IMR-90 (cell line): ENCODE measurements around the gene RLIM. TPM values are rescaled to one million over a fixed set of nuclear protein-coding genes. Genes with fewer than 3 reads are reported as not detected.

Experiments
- ATAC-seq: fragments of 200-7000 bp; cut with Tn5 transposase; 2 replicates; pipeline ENCODE4 v1.9.1; 2020; ENCODE audit warnings: low read depth, mild to moderate bottlenecking, moderate library complexity
- BruUV-seq: library from RNA; stranded (reverse); fragments of 400-500 nt; replicated peaks from 2 replicates; lab custom pipeline; 2021; lab: Mats Ljungman, UMichigan
- CTCF ChIA-PET: fragments of 300-600 bp; formaldehyde crosslinking; extraction: SDS; loops from one replicate; lab custom pipeline; 2021; ENCODE audit warnings: antibody characterized with exemption; lab: Yijun Ruan, JAX
- POLR2A ChIA-PET: fragments of 300-600 bp; sonication (Branson Sonifier 250); formaldehyde crosslinking; loops from one replicate; lab custom pipeline; 2022; ENCODE audit warnings: antibody characterized with exemption; ENCODE audit not compliant: unreplicated experiment; lab: Charles Lee
- DNase-seq: peaks from one replicate; pipeline ENCODE4 v3.0.0; 2013
- H2AFZ ChIP-seq: replicated peaks from 2 replicates; pipeline ENCODE3; 2013; ENCODE audit warnings: low read length, mild to moderate bottlenecking; ENCODE audit not compliant: poor library complexity
- H2AK5ac ChIP-seq: 2 replicates; pipeline ENCODE4 v1.6.1; 2013; ENCODE audit warnings: low read depth, low read length, inconsistent platforms
- H2AK9ac ChIP-seq: replicated peaks from 2 replicates; pipeline ENCODE3; 2013; ENCODE audit warnings: mild to moderate bottlenecking, low read depth, low read length, moderate library complexity; ENCODE audit not compliant: poor library complexity
- H2BK120ac ChIP-seq: 2 replicates; pipeline ENCODE4 v1.6.1; 2013; ENCODE audit warnings: low read depth, low read length, inconsistent platforms
- H2BK15ac ChIP-seq: 3 replicates; pipeline ENCODE4 v1.6.1; 2013; ENCODE audit warnings: low read depth, low read length, inconsistent platforms
- H2BK20ac ChIP-seq: 2 replicates; pipeline ENCODE4 v1.6.1; 2013; ENCODE audit warnings: low read depth, mild to moderate bottlenecking, inconsistent platforms, low read length, moderate library complexity
- H2BK5ac ChIP-seq: 2 replicates; pipeline ENCODE4 v1.6.1; 2013; ENCODE audit warnings: mild to moderate bottlenecking, low read depth, low read length, inconsistent platforms; ENCODE audit not compliant: poor library complexity, severe bottlenecking
- H3K14ac ChIP-seq: replicated peaks from 2 replicates; pipeline ENCODE4 v1.6.1; 2013; ENCODE audit warnings: low read depth, low read length, inconsistent platforms
- H3K18ac ChIP-seq: 2 replicates; pipeline ENCODE4 v1.6.1; 2013; ENCODE audit warnings: low read depth, low read length, control low read depth
- H3K23ac ChIP-seq: 2 replicates; pipeline ENCODE4 v1.6.1; 2013; ENCODE audit warnings: low read depth, low read length, inconsistent platforms
- H3K27ac ChIP-seq: 2 replicates; pipeline ENCODE4 v1.5.1; 2013; ENCODE audit warnings: mild to moderate bottlenecking, control low read depth, low read length; ENCODE audit not compliant: insufficient read depth
- H3K27me3 ChIP-seq: 2 replicates; pipeline ENCODE4 v1.6.1; 2013; ENCODE audit warnings: low read length; ENCODE audit not compliant: control insufficient read depth, insufficient read depth
- H3K36me3 ChIP-seq: 2 replicates; pipeline ENCODE4 v1.6.1; 2013; ENCODE audit warnings: low read length, mixed read lengths; ENCODE audit not compliant: control insufficient read depth, insufficient read depth
- H3K4ac ChIP-seq: 2 replicates; pipeline ENCODE4 v1.6.1; 2013; ENCODE audit warnings: low read depth, low read length, inconsistent platforms
- H3K4me1 ChIP-seq: 2 replicates; pipeline ENCODE4 v1.6.1; 2013; ENCODE audit warnings: low read length, mixed read lengths; ENCODE audit not compliant: control insufficient read depth, insufficient read depth
- H3K4me2 ChIP-seq: 2 replicates; pipeline ENCODE4 v1.6.1; 2013; ENCODE audit warnings: low read depth, mild to moderate bottlenecking, control low read depth, low read length, moderate library complexity
- H3K4me3 ChIP-seq: 2 replicates; pipeline ENCODE4 v1.5.1; 2013; ENCODE audit warnings: low read depth, mild to moderate bottlenecking, control low read depth, low read length, moderate library complexity; ENCODE audit not compliant: insufficient read depth
- H3K56ac ChIP-seq: 2 replicates; pipeline ENCODE4 v1.6.1; 2013; ENCODE audit warnings: low read length, inconsistent platforms; ENCODE audit not compliant: insufficient read depth; ENCODE audit errors: extremely low read depth
- H3K79me1 ChIP-seq, 2 experiments: 2 replicates each; pipeline ENCODE4 v1.6.1; 2013; ENCODE audit warnings: low read length in 2 of 2, inconsistent platforms in 1 of 2, low read depth in 1 of 2
- H3K9ac ChIP-seq: 2 replicates; pipeline ENCODE4 v1.6.1; 2013; ENCODE audit warnings: low read depth, low read length, control low read depth
- H3K9me1 ChIP-seq: 2 replicates; pipeline ENCODE4 v1.6.1; 2013; ENCODE audit warnings: low read length, inconsistent platforms; ENCODE audit not compliant: insufficient read depth
- H3K9me3 ChIP-seq: 2 replicates; pipeline ENCODE4 v1.6.1; 2013; ENCODE audit warnings: low read length; ENCODE audit not compliant: control insufficient read depth, insufficient read depth
- H4K20me1 ChIP-seq: 2 replicates; pipeline ENCODE4 v1.6.1; 2013; ENCODE audit warnings: low read length, inconsistent platforms; ENCODE audit not compliant: insufficient read depth
- H4K5ac ChIP-seq: 2 replicates; pipeline ENCODE4 v1.6.1; 2013; ENCODE audit warnings: mild to moderate bottlenecking, low read depth, low read length, control low read depth
- H4K8ac ChIP-seq, 2 experiments: 2 replicates each; pipeline ENCODE4 v1.6.1; 2013; ENCODE audit warnings: low read depth in 2 of 2, low read length in 2 of 2, control low read depth in 1 of 2, inconsistent platforms in 1 of 2
- H4K91ac ChIP-seq: 2 replicates; pipeline ENCODE4 v1.6.1; 2013; ENCODE audit warnings: low read depth, low read length, inconsistent platforms; ENCODE audit not compliant: insufficient read depth
- CTCF ChIP-seq: conservative IDR thresholded peaks from 2 replicates; pipeline ENCODE4 v1.5.1; 2012; ENCODE audit warnings: mild to moderate bottlenecking, low read depth, low read length, improper control_type of control experiment
- ELK1 ChIP-seq: fragments of 150-350 bp; IDR thresholded peaks from 2 replicates; pipeline ENCODE4 v1.6.1; 2016; ENCODE audit warnings: low read depth, mild to moderate bottlenecking, low read length, moderate library complexity, borderline replicate concordance
- POLR2A ChIP-seq: IDR thresholded peaks from 2 replicates; pipeline ENCODE4 v1.6.1; 2012; ENCODE audit warnings: mild to moderate bottlenecking, low read depth, low read length
- RAD21 ChIP-seq: IDR thresholded peaks from 2 replicates; pipeline ENCODE4 v1.6.1; 2012; ENCODE audit warnings: low read length, improper control_type of control experiment
- RCOR1 ChIP-seq: IDR thresholded peaks from 2 replicates; pipeline ENCODE4 v1.6.1; 2012; ENCODE audit warnings: mild to moderate bottlenecking, low read length, improper control_type of control experiment; ENCODE audit not compliant: insufficient replicate concordance
- SMC3 ChIP-seq: fragments of 150-350 bp; IDR thresholded peaks from 2 replicates; pipeline ENCODE4 v1.6.1; 2016; ENCODE audit warnings: low read depth, mild to moderate bottlenecking, antibody characterized with exemption, low read length, moderate library complexity
- WGBS, 2 experiments: methylation state at CpG; one replicate each; pipeline versions ENCODE4 v1.1.5 to v1.1.7; 2013; ENCODE audit warnings: missing lambda C conversion rate in 2 of 2; ENCODE audit not compliant: insufficient read length in 1 of 2; ENCODE audit errors: extremely low coverage in 2 of 2; 5-methylcytosine and 5-hydroxymethylcytosine counted together
- dilution Hi-C: fragments of 300-500 bp; cut with HindIII; formaldehyde crosslinking; loops from one replicate; pipeline ENCODE4 v1.14.3; 2018; ENCODE audit warnings: low sequenced_read_pairs; ENCODE audit not compliant: unreplicated experiment
- in situ Hi-C: fragments of 300-500 bp; cut with MboI; formaldehyde crosslinking; loops from 3 replicates; pipeline ENCODE4 v1.14.3; 2019; ENCODE audit warnings: low sequenced_read_pairs, inconsistent platforms, mixed read lengths
- intact Hi-C: fragments of 100-400 bp; cut with micrococcal nuclease; formaldehyde crosslinking; loops from 2 replicates; pipeline ENCODE4 v1.10.0; 2022
- polyA plus RNA-seq, 3 experiments: library from polyadenylated mRNA; depleted of rRNA; stranded (reverse); fragments of >200 nt; gene quantifications; 2 replicates each; pipeline ENCODE4 v1.2.3, GENCODE V29; 2012; ENCODE audit warnings: low replicate concordance in 1 of 3
- total RNA-seq: library from RNA; depleted of rRNA; stranded (reverse); fragments of >200 nt; gene quantifications from 2 replicates; pipeline ENCODE4 v1.2.3, GENCODE V29; 2012

The RLIM gene
- total and polyA plus RNA-seq, 2 of the 4 experiments (the other 2 are of a cell fraction), result 9.4 to 77.4 TPM

GRCh38 chrX:74550295-74550802 lies 64.1 kb downstream of the RLIM start:
- H3K14ac ChIP-seq, result peak overlapping the region; percentile 86
- H3K79me1 ChIP-seq, result no peaks in the 10 kb centered on the region
- no peak overlapping the region for H2AK5ac ChIP-seq
- peak overlapping the region; percentile 93 for H2AFZ ChIP-seq
- no TSS peak for BruUV-seq
- H2BK20ac ChIP-seq, result peak overlapping the region; percentile 77
- no peaks in the 10 kb centered on the region for H3K4me1 ChIP-seq
- DNase-seq (peak; percentile 67), ATAC-seq (peak; percentile 97)
- peak overlapping the region; percentile 38; the same call in 1 of the 2 replicates for H3K4me3 ChIP-seq
- no peak for TF ChIP-seq ELK1
- TF ChIP-seq RCOR1, result no peak
- TF ChIP-seq POLR2A, result no peak
- peak; percentile 93 for TF ChIP-seq SMC3
- peak; percentile 95 for TF ChIP-seq RAD21
- peak; percentile 99 for TF ChIP-seq CTCF
- no peak overlapping the region for H4K5ac ChIP-seq
- peak overlapping the region; percentile 58; the same call in 1 of the 2 replicates for H3K56ac ChIP-seq
- dilution Hi-C loops (no loop called here), in situ Hi-C loops (no loop called here), intact Hi-C loops (loop anchor here (1.0 to 10.0 kb wide), 6 partner anchors 128 to 1054 kb away; partner anchors contain the start of gene SLC16A2)
- peak overlapping the region; percentile 73 for H3K9ac ChIP-seq
- H3K9me3 ChIP-seq, result no peaks in the 10 kb centered on the region
- POLR2A ChIA-PET, result no interaction called here
- 6% methylated on average over 14 of the region's 24 CpGs; no CpG with 5 or more reads in 1 of the 2 experiments for WGBS, 2 experiments
- H3K27ac ChIP-seq, result no peak overlapping the region
- H3K4me2 ChIP-seq, result peak overlapping the region; percentile 94
- no peaks in the 10 kb centered on the region; the same call in 1 of the 2 replicates for H3K27me3 ChIP-seq
- H2BK120ac ChIP-seq, result peak overlapping the region; percentile 55; the same call in 1 of the 2 replicates
- H3K18ac ChIP-seq, result 0 out of 2 replicates have a peak overlapping the region, but pooled peaks have one; percentile 53
- H3K36me3 ChIP-seq, result no peaks in the 10 kb centered on the region
- no peaks in the 10 kb centered on the region for H4K20me1 ChIP-seq
- no peak overlapping the region for H3K4ac ChIP-seq
- H4K8ac ChIP-seq, result peak overlapping the region in 1 of 2 experiments; percentile 51; a peak in 1 of 4 replicates
- H2BK15ac ChIP-seq, result no peak overlapping the region; the same call in 2 of the 3 replicates
- CTCF ChIA-PET, result no interaction called here
- H4K91ac ChIP-seq, result no peak overlapping the region
- H2BK5ac ChIP-seq, result no peak overlapping the region
- 0 out of 2 replicates have a peak overlapping the region, but pooled peaks have one; percentile 74 for H3K23ac ChIP-seq
- no peak overlapping the region for H2AK9ac ChIP-seq
- no peaks in the 10 kb centered on the region for H3K9me1 ChIP-seq
